GM12878 (cell line): Measurements from ENCODE around the gene PHLDB3. TPM values are rescaled to one million over a fixed set of nuclear protein-coding genes. Genes with fewer than 3 reads are reported as not detected.
A peak's percentile ranks its signal among the peaks of the same experiment; 100 is the strongest.

ENCODE experiments used
- CEBPB ChIP-seq, 2 experiments: fragments of 150-350 bp in 1 of 2; IDR thresholded peaks; 2 replicates each; pipeline ENCODE4 v1.6.1; 2012 to 2014; ENCODE audit warnings: low read depth in 2 of 2, low read length in 2 of 2, borderline replicate concordance in 1 of 2, inconsistent platforms in 1 of 2
- CHD4 ChIP-seq: fragments of 200-600 bp; sonication (generic); IDR thresholded peaks from 2 replicates; pipeline ENCODE4 v1.6.1; 2016; ENCODE audit warnings: mild to moderate bottlenecking
- CTCF ChIP-seq, 3 experiments: IDR thresholded peaks in 2 of 3; conservative IDR thresholded peaks in 1 of 3; 2 replicates each; pipeline ENCODE4 v1.5.1; 2011; ENCODE audit warnings: low read depth in 3 of 3, low read length in 3 of 3, mild to moderate bottlenecking in 3 of 3, control low read depth in 2 of 3, moderate library complexity in 2 of 3, inconsistent platforms in 1 of 3, mixed read lengths in 1 of 3; ENCODE audit not compliant: control insufficient read depth in 2 of 3, insufficient read depth in 1 of 3; ENCODE audit errors: extremely low read depth in 1 of 3
- GATAD2B ChIP-seq: fragments of 450-650 bp; conservative IDR thresholded peaks from 2 replicates; pipeline ENCODE4 v1.6.1; 2017; ENCODE audit warnings: low read depth, mild to moderate bottlenecking, moderate library complexity
- MTA2 ChIP-seq: fragments of 450-650 bp; IDR thresholded peaks from 2 replicates; pipeline ENCODE4 v1.6.1; 2016; ENCODE audit warnings: low read depth, mild to moderate bottlenecking, moderate library complexity
- SMARCA5 ChIP-seq: fragments of 450-650 bp; IDR thresholded peaks from 2 replicates; pipeline ENCODE4 v1.6.1; 2017; ENCODE audit warnings: mild to moderate bottlenecking
- TBL1XR1 ChIP-seq: IDR thresholded peaks from 2 replicates; pipeline ENCODE4 v1.6.1; 2012; ENCODE audit warnings: low read depth, low read length, improper control_type of control experiment
- polyA plus RNA-seq, 11 experiments: library from polyadenylated mRNA; depleted of rRNA in 4 of 11; unstranded in 6 of 11; stranded (reverse) in 5 of 11; fragments of >200 nt; fragmentation: Nextera tagmentation in 4 of 11; fragmentation: Illumina TruSeq in 1 of 11; extraction: Ambion mirVana in 4 of 11; extraction: Trizol in 1 of 11; gene quantifications; 1 replicate in 1 of 11; 2 replicates in 10 of 11; pipeline versions ENCODE4 v1.2.1 to v1.2.3, GENCODE V29; 2011 to 2016; ENCODE audit warnings: inconsistent platforms in 2 of 11, missing spikeins in 2 of 11, low read depth in 1 of 11
- total RNA-seq, 4 experiments: library from RNA; depleted of rRNA in 3 of 4; stranded (reverse); fragments of >200 nt in 3 of 4; fragmentation: Illumina TruSeq in 1 of 4; extraction: Trizol in 1 of 4; gene quantifications; 2 replicates each; pipeline versions ENCODE4 v1.2.1 to v1.2.3, GENCODE V29; 2013 to 2021
- TF ChIP-seq, protein P1 (sequence below): IDR thresholded peaks from 2 replicates; pipeline ENCODE4 v1.6.1; 2011; ENCODE audit warnings: borderline replicate concordance, low read depth, mild to moderate bottlenecking, moderate library complexity, low read length; ENCODE audit not compliant: insufficient read depth, poor library complexity, severe bottlenecking

The PHLDB3 gene
- total and polyA plus RNA-seq, 10 of the 15 experiments (the other 5 are each of a cell fraction or from before 2014, with no cell fraction given) = 0.13 to 13.0 (median 5.5) TPM

- no peak for TF ChIP-seq TBL1XR1
- TF ChIP-seq, protein P1, sequence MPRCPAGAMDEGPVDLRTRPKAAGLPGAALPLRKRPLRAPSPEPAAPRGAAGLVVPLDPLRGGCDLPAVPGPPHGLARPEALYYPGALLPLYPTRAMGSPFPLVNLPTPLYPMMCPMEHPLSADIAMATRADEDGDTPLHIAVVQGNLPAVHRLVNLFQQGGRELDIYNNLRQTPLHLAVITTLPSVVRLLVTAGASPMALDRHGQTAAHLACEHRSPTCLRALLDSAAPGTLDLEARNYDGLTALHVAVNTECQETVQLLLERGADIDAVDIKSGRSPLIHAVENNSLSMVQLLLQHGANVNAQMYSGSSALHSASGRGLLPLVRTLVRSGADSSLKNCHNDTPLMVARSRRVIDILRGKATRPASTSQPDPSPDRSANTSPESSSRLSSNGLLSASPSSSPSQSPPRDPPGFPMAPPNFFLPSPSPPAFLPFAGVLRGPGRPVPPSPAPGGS = no peak
- TF ChIP-seq GATAD2B = 0 out of 2 replicates have a peak, but pooled peaks have one; percentile 26
- TF ChIP-seq CTCF (IDR thresholded peaks at IDR 0.05 in 2 of 3, conservative IDR thresholded peaks at IDR 0.05 in 1 of 3; ENCODE audit: control insufficient read depth in 2 of 3, extremely low read depth in 1 of 3, insufficient read depth in 1 of 3, low read depth in 3 of 3, low read length in 3 of 3) = peak in 1 of 3 experiments; percentile 20; a peak in 1 of 6 replicates
- TF ChIP-seq CHD4 = no peak
- TF ChIP-seq SMARCA5 = peak; percentile 13; the same call in 1 of the 2 replicates
- TF ChIP-seq MTA2 = peak; percentile 29; the same call in 1 of the 2 replicates
- TF ChIP-seq CEBPB (IDR thresholded peaks at IDR 0.05; ENCODE audit: borderline replicate concordance in 1 of 2, low read depth in 2 of 2, low read length in 2 of 2) = no peak
- TF ChIP-seq, all 136 proteins: peak for 10
Observed at GRCh38 chr19:43504426-43505185, at the start of gene PHLDB3 (continued).
